Measurements from ENCODE around the gene MMP14.

MMP14 gene

DNA sequence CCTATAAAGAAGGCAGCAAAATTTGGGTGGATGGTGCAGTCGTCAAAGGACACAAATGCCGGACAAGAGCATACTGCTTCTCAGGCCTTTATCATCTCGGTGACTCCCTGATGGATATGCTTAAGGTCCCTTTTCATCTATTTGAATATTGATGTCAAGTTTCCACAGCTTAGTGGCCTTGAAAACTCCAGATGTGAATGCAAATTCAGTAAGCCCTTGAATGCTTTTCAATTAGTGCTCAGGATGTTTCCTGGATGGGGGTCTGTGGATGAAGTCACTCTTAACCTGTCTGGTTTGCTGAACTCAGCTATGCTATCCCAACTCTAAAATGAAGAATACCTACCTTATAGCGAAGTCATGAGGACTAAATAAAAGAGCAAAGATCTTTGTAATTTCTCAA lies 57.3 kb downstream of the MMP14 start:
- TF ChIP-seq SPI1 (IDR thresholded peaks at IDR 0.05; ENCODE audit: borderline replicate concordance, low read depth), result no peak
- TF ChIP-seq, protein P1, sequence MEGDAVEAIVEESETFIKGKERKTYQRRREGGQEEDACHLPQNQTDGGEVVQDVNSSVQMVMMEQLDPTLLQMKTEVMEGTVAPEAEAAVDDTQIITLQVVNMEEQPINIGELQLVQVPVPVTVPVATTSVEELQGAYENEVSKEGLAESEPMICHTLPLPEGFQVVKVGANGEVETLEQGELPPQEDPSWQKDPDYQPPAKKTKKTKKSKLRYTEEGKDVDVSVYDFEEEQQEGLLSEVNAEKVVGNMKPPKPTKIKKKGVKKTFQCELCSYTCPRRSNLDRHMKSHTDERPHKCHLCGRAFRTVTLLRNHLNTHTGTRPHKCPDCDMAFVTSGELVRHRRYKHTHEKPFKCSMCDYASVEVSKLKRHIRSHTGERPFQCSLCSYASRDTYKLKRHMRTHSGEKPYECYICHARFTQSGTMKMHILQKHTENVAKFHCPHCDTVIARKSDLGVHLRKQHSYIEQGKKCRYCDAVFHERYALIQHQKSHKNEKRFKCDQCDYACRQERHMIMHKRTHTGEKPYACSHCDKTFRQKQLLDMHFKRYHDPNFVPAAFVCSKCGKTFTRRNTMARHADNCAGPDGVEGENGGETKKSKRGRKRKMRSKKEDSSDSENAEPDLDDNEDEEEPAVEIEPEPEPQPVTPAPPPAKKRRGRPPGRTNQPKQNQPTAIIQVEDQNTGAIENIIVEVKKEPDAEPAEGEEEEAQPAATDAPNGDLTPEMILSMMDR (IDR thresholded peaks at IDR 0.05; ENCODE audit: insufficient read depth, low read length), result no peak
- TF ChIP-seq GABPA (IDR thresholded peaks at IDR 0.05; ENCODE audit: low read depth), result no peak
- TF ChIP-seq POLR2AphosphoS5 (IDR thresholded peaks at IDR 0.05; ENCODE audit: low read depth), result no peak
- TF ChIP-seq, protein P2, sequence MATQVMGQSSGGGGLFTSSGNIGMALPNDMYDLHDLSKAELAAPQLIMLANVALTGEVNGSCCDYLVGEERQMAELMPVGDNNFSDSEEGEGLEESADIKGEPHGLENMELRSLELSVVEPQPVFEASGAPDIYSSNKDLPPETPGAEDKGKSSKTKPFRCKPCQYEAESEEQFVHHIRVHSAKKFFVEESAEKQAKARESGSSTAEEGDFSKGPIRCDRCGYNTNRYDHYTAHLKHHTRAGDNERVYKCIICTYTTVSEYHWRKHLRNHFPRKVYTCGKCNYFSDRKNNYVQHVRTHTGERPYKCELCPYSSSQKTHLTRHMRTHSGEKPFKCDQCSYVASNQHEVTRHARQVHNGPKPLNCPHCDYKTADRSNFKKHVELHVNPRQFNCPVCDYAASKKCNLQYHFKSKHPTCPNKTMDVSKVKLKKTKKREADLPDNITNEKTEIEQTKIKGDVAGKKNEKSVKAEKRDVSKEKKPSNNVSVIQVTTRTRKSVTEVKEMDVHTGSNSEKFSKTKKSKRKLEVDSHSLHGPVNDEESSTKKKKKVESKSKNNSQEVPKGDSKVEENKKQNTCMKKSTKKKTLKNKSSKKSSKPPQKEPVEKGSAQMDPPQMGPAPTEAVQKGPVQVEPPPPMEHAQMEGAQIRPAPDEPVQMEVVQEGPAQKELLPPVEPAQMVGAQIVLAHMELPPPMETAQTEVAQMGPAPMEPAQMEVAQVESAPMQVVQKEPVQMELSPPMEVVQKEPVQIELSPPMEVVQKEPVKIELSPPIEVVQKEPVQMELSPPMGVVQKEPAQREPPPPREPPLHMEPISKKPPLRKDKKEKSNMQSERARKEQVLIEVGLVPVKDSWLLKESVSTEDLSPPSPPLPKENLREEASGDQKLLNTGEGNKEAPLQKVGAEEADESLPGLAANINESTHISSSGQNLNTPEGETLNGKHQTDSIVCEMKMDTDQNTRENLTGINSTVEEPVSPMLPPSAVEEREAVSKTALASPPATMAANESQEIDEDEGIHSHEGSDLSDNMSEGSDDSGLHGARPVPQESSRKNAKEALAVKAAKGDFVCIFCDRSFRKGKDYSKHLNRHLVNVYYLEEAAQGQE (IDR thresholded peaks at IDR 0.05; ENCODE audit: insufficient replicate concordance, low read depth), result no peak
- no peak for DNase-seq (ENCODE audit: low read depth in 1 of 2, low spot score in 1 of 2)
- Histone ChIP-seq H3K27ac (replicated peaks) (no peak overlapping the region), H3K27me3 (ENCODE audit: insufficient read depth, poor library complexity, severe bottlenecking) (no peaks in the 10 kb centered on the region), H3K4me3 (replicated peaks; ENCODE audit: insufficient read depth, low read length) (no peak overlapping the region)

- no peak overlapping the region for H3K4me3 ChIP-seq (replicated peaks; ENCODE audit: insufficient read depth, low read length)
- no peak overlapping the region for H3K27ac ChIP-seq (replicated peaks)
- no peak for DNase-seq (ENCODE audit: low read depth in 1 of 2, low spot score in 1 of 2)
- H3K27me3 ChIP-seq (ENCODE audit: insufficient read depth, poor library complexity, severe bottlenecking), result no peaks in the 10 kb centered on the region
- TF ChIP-seq, protein P2 (IDR thresholded peaks at IDR 0.05; ENCODE audit: insufficient replicate concordance, low read depth), result no peak
- no peak for TF ChIP-seq GABPA (IDR thresholded peaks at IDR 0.05; ENCODE audit: low read depth)
- no peak for TF ChIP-seq SPI1 (IDR thresholded peaks at IDR 0.05; ENCODE audit: borderline replicate concordance, low read depth)
- TF ChIP-seq, protein P1 (IDR thresholded peaks at IDR 0.05; ENCODE audit: insufficient read depth, low read length), result no peak
- TF ChIP-seq POLR2AphosphoS5 (IDR thresholded peaks at IDR 0.05; ENCODE audit: low read depth), result no peak
These were observed 59.0 kb downstream of the MMP14 start for GRCh38 chr14:22895402-22895801.

GRCh38 chr14:22896356-22896755 lies 60.0 kb downstream of the MMP14 start:
- no peak overlapping the region for H3K4me3 ChIP-seq (replicated peaks; ENCODE audit: insufficient read depth, low read length)
- DNase-seq (ENCODE audit: low read depth in 1 of 2, low spot score in 1 of 2), result no peak
- H3K27me3 ChIP-seq (ENCODE audit: insufficient read depth, poor library complexity, severe bottlenecking), result no peaks in the 10 kb centered on the region
- H3K27ac ChIP-seq (replicated peaks), result no peak overlapping the region
- TF ChIP-seq SPI1 (IDR thresholded peaks at IDR 0.05; ENCODE audit: borderline replicate concordance, low read depth) (no peak), GABPA (IDR thresholded peaks at IDR 0.05; ENCODE audit: low read depth) (no peak), POLR2AphosphoS5 (IDR thresholded peaks at IDR 0.05; ENCODE audit: low read depth) (no peak)
- TF ChIP-seq, protein P1 (IDR thresholded peaks at IDR 0.05; ENCODE audit: insufficient read depth, low read length), result no peak
- TF ChIP-seq, protein P2 (IDR thresholded peaks at IDR 0.05; ENCODE audit: insufficient replicate concordance, low read depth), result no peak

Data from HL-60 (cell line).